ENCODE data around the gene GFRA1. TPM values are rescaled to one million over a fixed set of nuclear protein-coding genes. Genes with fewer than 3 reads are reported as not detected.
A peak's percentile ranks its signal among the peaks of the same experiment; 100 is the strongest.

Gene GFRA1
- total RNA-seq, 1 donor from 2014 or later: 4.2 TPM

GRCh38 chr10:116298586-116298985, 25.6 kb upstream of the GFRA1 start:
- no peaks in the 10 kb centered on the region for H3K27me3 Mint-ChIP-seq (ENCODE audit: unreplicated experiment)
- no peak overlapping the region for H3K27ac Mint-ChIP-seq (ENCODE audit: unreplicated experiment)
- no peak for TF ChIP-seq CTCF (IDR thresholded peaks at IDR 0.05; ENCODE audit: unreplicated experiment)
- H3K9me3 Mint-ChIP-seq (ENCODE audit: unreplicated experiment): no peaks in the 10 kb centered on the region
- H3K4me1 Mint-ChIP-seq (ENCODE audit: unreplicated experiment): peaks cover 2% of the 10 kb centered on the region
- no peak overlapping the region for H3K4me3 Mint-ChIP-seq (ENCODE audit: unreplicated experiment)
- no peak for DNase-seq (ENCODE audit: low spot score)
- no peaks in the 10 kb centered on the region for H3K36me3 Mint-ChIP-seq (ENCODE audit: low read depth, unreplicated experiment)

- no peaks in the 10 kb centered on the region for H3K9me3 Mint-ChIP-seq (ENCODE audit: unreplicated experiment)
- no peak overlapping the region for H3K4me3 Mint-ChIP-seq (ENCODE audit: unreplicated experiment)
- no peak for DNase-seq (ENCODE audit: low spot score)
- H3K36me3 Mint-ChIP-seq (ENCODE audit: low read depth, unreplicated experiment): no peaks in the 10 kb centered on the region
- no peak overlapping the region for H3K27ac Mint-ChIP-seq (ENCODE audit: unreplicated experiment)
- peaks cover 4% of the 10 kb centered on the region for H3K4me1 Mint-ChIP-seq (ENCODE audit: unreplicated experiment)
- H3K27me3 Mint-ChIP-seq (ENCODE audit: unreplicated experiment): no peaks in the 10 kb centered on the region
- TF ChIP-seq CTCF (IDR thresholded peaks at IDR 0.05; ENCODE audit: unreplicated experiment): no peak
These were observed 23.3 kb upstream of the GFRA1 start for GRCh38 chr10:116296291-116296721.

- no peak for TF ChIP-seq CTCF (IDR thresholded peaks at IDR 0.05; ENCODE audit: unreplicated experiment)
- Mint-ChIP-seq H3K27ac (ENCODE audit: unreplicated experiment) (no peak overlapping the region), H3K4me1 (ENCODE audit: unreplicated experiment) (peaks cover 2% of the 10 kb centered on the region), H3K36me3 (ENCODE audit: low read depth, unreplicated experiment) (no peaks in the 10 kb centered on the region), H3K27me3 (ENCODE audit: unreplicated experiment) (no peaks in the 10 kb centered on the region), H3K4me3 (ENCODE audit: unreplicated experiment) (no peak overlapping the region), H3K9me3 (ENCODE audit: unreplicated experiment) (no peaks in the 10 kb centered on the region)
- DNase-seq (ENCODE audit: low spot score): no peak
These were observed 19.5 kb upstream of the GFRA1 start for GRCh38 chr10:116292493-116292892.

- no peaks in the 10 kb centered on the region for H3K9me3 Mint-ChIP-seq (ENCODE audit: unreplicated experiment)
- no peak for TF ChIP-seq CTCF (IDR thresholded peaks at IDR 0.05; ENCODE audit: unreplicated experiment)
- H3K36me3 Mint-ChIP-seq (ENCODE audit: low read depth, unreplicated experiment): no peaks in the 10 kb centered on the region
- no peak overlapping the region for H3K4me3 Mint-ChIP-seq (ENCODE audit: unreplicated experiment)
- H3K27me3 Mint-ChIP-seq (ENCODE audit: unreplicated experiment): no peaks in the 10 kb centered on the region
- no peak for DNase-seq (ENCODE audit: low spot score)
- H3K4me1 Mint-ChIP-seq (ENCODE audit: unreplicated experiment): peaks cover 8% of the 10 kb centered on the region
- no peak overlapping the region for H3K27ac Mint-ChIP-seq (ENCODE audit: unreplicated experiment)
These were observed 16.6 kb upstream of the GFRA1 start for GRCh38 chr10:116289652-116290051.

GRCh38 chr10:116287906-116288501, 15.0 kb upstream of the GFRA1 start:
- DNase-seq (ENCODE audit: low spot score): peak; percentile 46
- Mint-ChIP-seq H3K27ac (ENCODE audit: unreplicated experiment) (no peak overlapping the region), H3K27me3 (ENCODE audit: unreplicated experiment) (no peaks in the 10 kb centered on the region), H3K4me3 (ENCODE audit: unreplicated experiment) (no peak overlapping the region), H3K4me1 (ENCODE audit: unreplicated experiment) (peaks cover 8% of the 10 kb centered on the region), H3K9me3 (ENCODE audit: unreplicated experiment) (no peaks in the 10 kb centered on the region), H3K36me3 (ENCODE audit: low read depth, unreplicated experiment) (no peaks in the 10 kb centered on the region)
- TF ChIP-seq CTCF (IDR thresholded peaks at IDR 0.05; ENCODE audit: unreplicated experiment): peak; percentile 73

Data from endothelial cell (in vitro differentiated cells).